Measurements from ENCODE around the gene ATE1.
"Not testable (repeated sequence)": the region's sequence is repeated elsewhere in the genome, so short reads cannot be mapped to it uniquely, and the experiment has no call there.

Gene ATE1

GRCh38 chr10:121788115-121788514 is 139.7 kb downstream of the ATE1 start:
- no peak for DNase-seq (ENCODE audit: low read depth in 2 of 2)

- DNase-seq (ENCODE audit: low read depth in 2 of 2): no peak
Measured at GRCh38 chr10:121787169-121787568, 140.7 kb downstream of the ATE1 start.

DNA sequence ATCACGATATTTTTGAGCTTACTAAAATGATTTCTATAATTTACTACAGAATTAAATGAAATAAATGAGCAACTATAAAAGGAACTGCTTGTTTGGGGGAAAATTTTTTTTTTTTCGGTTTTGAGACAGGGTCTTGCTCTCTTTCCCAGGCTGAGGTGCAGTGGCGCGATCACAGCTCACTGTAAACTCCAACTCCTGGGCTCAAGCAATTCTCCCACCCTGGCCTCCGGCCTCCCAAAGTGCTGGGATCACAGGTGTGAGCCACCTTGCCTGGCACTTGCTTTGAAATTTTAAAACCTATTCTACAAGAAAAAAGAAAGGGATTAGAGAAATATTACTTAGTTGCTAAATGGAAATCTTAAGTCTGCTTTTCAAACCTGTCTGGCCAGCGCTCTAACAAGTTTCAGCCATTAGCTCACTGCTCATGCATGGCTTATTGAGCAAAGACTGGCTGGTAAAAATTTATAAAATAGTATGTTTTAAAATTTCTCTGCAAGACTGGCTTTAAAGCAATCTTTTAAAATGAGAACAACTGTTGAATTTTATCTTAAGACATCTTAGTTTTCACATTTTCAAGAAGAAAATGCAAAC is 144.0 kb downstream of the ATE1 start:
- DNase-seq (ENCODE audit: low read depth in 2 of 2): no peak

DNA sequence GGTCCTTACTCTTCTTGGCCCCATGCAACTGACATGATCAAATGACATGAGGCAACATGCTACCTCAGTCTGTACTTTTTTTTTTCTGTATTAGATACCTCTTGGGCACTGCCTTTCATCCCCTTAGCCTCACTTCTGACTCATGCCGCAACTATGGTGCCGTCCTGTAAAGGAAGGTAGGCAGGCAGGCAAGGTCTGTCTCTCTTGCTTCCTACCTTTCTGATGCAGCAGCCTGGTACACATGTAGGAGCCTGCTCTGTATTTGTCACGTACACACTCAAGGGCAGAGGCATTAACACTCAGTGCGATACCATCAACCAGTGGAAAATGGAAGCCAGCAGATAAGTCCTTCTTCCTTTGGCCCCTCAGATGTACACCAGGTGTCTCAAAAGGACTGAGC is 146.7 kb downstream of the ATE1 start:
- no peak for DNase-seq (ENCODE audit: low read depth in 2 of 2)

GRCh38 chr10:121774813-121775212 is 153.0 kb downstream of the ATE1 start:
- DNase-seq (ENCODE audit: low read depth in 2 of 2): no peak

DNA sequence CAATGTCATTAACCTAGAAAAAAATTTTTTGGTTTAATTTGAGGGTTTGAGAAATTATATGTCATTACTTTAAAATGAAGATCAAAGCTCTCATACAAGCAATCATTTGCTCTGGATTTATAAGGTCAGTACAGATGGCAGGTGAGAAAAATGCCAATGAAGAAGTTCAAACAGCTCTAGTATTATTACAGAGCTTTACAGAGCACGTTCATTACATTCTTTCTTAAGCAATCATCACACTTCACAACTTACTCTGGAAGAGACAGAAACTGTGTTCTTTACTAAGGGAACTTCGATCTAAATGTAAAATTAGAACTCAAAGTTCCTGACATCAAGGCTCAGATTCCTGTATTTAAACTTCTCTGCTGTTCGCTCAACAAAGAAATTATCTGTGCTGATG is 153.4 kb downstream of the ATE1 start:
- no peak for DNase-seq (ENCODE audit: low read depth in 2 of 2)

GRCh38 chr10:121772884-121773283 is 154.9 kb downstream of the ATE1 start:
- DNase-seq (ENCODE audit: low read depth in 2 of 2): no peak

DNA sequence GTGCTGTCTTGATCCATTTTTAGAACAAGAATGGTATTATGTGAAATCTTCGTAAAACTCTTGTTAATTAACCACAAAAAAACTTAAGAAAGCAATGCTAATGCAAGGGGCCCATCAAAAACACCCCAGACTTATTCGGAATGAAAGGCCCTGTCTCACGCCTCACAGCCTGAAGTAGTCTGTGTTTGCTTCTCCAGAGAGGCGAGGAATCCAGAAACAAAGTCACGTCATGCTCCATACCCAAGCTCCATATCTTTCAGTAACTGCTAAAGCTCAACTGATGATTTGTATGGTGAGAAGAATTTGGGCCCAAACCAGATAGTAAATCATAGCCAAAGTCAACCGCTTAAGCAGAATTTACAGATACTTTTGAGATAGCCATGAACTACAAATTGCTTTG is 155.4 kb downstream of the ATE1 start:
- DNase-seq (ENCODE audit: low read depth in 2 of 2): no peak

DNA sequence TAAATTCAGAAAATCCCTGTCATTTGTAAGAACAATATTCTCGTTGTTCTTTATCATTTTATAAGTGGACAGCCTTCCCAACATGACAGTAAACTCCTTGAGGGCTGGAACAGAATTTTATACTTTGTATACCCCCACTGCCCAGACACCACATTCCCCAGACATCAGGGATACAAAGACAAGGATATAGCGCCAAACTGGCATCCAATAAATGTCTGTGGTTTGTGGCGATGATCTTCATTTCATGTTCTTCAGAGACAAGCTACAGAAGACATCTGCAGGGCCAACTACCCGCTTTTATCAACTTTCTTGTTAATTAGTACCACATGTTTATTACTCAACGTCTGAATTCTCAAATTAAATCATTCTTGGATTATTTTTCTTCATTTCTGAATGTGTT is 155.9 kb downstream of the ATE1 start:
- no peak for DNase-seq (ENCODE audit: low read depth in 2 of 2)

- DNase-seq (ENCODE audit: low read depth in 2 of 2): no peak
Measured at GRCh38 chr10:121766426-121766825, 161.4 kb downstream of the ATE1 start.

GRCh38 chr10:121765204-121765603 is 162.6 kb downstream of the ATE1 start:
- no peak for DNase-seq (ENCODE audit: low read depth in 2 of 2)

DNA sequence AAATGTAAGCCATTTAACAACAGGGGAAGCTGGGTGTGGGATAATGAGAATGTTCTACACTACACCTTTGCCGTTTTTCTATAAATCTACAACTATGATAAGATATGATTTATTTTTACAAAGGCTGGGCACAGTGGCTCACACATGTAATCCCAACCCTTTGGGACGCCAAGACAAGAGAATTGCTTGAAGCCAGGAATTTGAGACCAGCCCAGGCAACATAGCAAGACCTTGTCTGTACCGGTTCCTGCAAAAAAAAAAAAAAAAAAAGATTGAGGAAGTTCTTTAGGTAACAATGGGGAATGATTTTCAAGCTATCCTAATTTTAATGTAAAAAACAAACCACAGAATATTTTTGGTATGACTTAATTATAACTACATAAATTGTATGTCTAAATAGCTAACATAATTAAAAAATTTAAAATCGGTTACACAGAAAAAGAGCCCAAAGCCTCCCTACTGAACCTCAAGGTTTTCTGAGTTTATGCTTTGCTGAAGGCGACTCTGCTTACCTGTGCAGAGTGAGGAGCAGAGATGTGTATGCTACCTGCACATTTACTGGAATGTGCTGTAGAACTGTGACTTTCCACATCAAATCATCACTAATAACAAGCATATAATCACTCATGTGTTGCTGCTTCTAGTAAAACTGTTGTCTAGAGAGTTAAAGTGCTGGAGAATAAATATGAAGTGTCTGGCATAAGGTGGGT is 163.4 kb downstream of the ATE1 start:
- DNase-seq (ENCODE audit: low read depth in 2 of 2): no peak

- DNase-seq (ENCODE audit: low read depth in 2 of 2): not testable (repeated sequence)
Measured at GRCh38 chr10:121757241-121757640, 170.6 kb downstream of the ATE1 start.

DNA sequence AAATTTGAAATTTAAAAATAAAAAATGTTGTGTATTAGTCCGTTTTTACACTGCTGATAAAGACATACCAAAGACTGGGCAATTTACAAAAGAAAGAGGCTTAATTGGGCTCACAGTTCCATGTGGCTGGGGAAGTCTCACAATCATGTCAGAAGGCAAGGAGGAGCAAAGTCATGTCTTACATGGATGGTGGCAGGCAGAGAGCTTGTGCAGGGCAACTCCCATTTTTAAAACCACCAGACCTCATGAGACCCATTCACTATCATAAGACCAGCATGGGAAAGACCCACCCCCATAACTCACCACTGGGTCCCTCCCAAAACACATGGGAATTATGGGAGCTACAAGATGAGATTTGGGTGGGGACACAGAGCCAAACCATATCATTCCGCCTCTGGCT is 172.3 kb downstream of the ATE1 start:
- DNase-seq (ENCODE audit: low read depth in 2 of 2): not testable (repeated sequence)

DNA sequence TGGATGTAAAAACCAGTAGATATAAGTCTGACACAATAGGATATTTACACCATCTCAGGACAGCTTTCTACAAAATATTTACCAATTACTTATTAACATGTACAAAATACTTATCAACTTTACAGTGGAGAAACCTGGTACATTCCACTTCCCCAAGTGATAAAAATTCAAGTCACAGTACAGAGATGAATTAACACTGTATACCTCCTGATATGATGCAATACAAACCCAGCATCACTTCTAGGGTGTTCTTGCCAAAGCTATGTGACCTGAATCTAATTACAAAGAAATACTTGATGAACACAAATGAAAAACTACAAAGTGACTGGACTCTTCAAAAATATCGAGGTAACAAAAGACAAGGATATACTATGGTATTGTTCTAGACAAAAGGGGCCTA is 173.2 kb downstream of the ATE1 start:
- no peak for DNase-seq (ENCODE audit: low read depth in 2 of 2)

GRCh38 chr10:121753726-121754476 is 173.9 kb downstream of the ATE1 start:
- DNase-seq (ENCODE audit: low read depth in 2 of 2): no peak

DNA sequence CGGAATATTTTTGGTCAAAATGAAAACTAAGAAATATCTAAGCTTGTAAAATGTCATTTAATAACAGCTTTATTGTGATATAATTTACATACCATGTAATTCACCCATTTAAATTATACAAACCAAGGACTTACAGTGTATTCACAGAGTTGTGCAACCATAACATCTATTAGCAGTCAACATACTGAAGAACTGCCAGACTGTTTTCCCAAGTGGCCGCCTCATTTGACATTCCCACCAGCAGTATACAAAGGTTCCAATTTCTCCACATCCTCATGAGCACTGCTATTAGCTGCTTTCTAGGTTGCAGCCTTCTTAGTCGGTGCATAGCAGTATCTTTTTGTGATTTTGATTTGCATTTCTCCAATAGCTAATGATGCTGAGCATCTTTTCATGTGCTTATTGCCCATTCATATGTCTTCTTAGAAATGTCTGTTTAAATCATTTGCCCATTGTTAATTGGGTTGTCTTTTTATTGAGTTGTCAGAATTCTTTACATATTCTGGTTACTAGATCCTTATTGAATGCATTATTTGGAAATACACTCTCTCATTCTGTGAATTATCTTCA is 176.6 kb downstream of the ATE1 start:
- no peak for DNase-seq (ENCODE audit: low read depth in 2 of 2)

- DNase-seq (ENCODE audit: low read depth in 2 of 2): no peak
Measured at GRCh38 chr10:121747163-121747775, 180.6 kb downstream of the ATE1 start.

DNA sequence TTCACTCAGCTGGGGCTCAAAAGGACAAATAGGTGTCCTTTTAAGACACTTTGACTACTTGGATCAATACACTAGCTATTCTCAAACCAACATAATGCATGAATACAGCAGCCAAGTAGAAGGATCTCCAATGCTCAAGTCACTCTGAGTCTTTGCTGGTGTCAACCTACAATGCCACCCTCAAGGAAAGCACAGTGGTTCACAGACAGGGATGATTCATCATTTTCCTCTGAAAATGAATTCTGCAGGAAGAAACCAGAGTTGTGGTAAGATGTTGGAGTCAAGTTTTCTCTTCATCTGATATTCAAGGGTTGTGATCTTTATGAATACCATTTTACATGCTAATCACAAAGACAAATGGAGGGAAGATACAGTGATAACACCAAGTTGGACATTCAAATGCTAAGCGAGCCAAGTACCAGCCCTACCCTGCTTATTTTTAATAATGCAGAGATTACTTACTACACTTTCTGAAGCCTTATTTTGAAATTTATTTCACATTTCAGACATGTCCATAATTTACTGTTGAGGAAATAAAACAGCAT is 186.5 kb downstream of the ATE1 start:
- DNase-seq (ENCODE audit: low read depth in 2 of 2): no peak

GRCh38 chr10:121740069-121740468 is 187.8 kb downstream of the ATE1 start:
- no peak for DNase-seq (ENCODE audit: low read depth in 2 of 2)

- no peak for DNase-seq (ENCODE audit: low read depth in 2 of 2)
Measured at GRCh38 chr10:121739114-121739513, 188.7 kb downstream of the ATE1 start.

Measured in stimulated activated CD4-positive, alpha-beta T cell treated with anti-CD3 and anti-CD28 coated beads, Interleukin-1b, Interleukin-23, amount 100 ng/mL, for 4 hours (primary cell).